ENCODE measurements around the gene CCDC142.

Gene CCDC142

DNA sequence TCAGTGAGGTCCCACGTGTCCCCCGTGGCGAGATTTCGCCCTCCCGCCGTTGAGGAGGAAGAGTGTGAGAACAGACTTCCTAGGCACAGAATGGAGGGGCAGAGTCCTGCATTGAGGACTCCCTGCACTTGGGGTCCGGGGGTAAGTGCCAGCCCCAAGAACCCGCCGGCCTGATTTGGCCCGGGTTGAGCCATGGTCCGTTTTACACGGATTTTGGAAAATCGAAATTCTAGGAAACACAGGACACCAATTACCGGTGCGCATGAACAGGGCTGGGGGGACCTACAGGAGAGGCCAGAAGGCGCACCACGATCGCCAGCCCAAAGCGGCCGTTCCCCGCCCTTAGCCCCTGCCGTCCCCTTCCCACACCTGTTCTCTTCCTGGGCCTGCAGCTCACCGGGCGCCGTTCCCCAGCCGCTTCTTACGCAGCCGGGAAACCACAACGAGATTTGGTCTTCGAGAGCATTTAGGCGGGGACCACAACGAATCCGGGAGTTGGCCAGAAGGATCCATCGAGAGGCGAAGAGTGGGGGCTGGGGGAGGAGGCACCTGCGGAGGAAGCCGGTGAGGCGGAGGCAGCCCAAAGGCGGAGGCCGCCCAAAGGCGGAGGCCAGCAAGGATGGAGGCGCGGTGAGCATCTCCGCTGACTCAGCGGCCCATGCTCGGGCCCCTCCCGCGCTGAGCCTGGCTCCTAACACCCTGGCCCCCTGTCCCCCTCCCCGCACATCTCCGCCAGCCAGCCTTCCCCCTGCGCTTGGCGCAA is 31.0 kb upstream of the CCDC142 start:
- DNase-seq (ENCODE audit: low read depth), result no peak

DNA sequence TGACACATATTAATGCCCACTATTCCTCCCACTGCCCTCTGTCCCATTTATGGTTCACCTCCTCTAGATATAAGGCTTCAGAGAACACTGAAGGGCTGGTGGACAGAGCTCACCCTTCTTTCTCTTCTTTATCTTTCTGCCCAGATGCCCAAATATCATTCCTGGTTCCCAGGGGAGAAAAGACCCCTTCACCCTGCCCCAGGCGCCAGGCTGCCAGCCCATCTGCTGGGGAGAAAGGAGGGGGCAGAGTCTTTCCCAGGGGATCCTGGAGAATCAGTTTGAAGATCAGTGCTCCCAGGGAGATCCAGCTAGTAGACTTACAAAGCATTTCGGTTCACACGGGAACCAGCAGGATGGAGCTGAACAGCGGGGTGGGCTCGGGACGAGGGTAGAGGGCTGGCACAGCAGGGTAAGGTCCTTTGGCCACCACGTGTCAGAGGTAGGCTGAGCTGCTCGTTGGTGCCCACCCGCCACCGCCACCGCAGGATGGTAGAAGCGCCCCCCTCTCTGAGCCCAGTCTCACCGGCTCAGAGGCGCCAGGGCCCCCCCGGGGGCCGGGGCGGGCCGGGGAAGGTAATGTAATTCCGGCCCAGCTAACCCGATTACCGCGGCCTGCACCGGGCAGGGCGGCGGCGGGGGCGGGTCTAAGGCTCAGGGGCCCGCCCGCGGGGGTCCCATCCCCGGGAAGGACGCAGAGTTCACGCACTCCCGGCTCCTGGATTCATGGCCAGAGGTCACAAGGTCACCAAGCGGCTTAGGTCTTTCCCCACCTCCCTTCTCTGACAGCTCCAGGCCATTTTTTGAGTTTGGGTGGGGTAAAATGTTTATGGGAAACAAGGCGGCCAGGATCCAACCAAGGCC is 30.2 kb upstream of the CCDC142 start:
- DNase-seq (ENCODE audit: low read depth), result no peak

DNA sequence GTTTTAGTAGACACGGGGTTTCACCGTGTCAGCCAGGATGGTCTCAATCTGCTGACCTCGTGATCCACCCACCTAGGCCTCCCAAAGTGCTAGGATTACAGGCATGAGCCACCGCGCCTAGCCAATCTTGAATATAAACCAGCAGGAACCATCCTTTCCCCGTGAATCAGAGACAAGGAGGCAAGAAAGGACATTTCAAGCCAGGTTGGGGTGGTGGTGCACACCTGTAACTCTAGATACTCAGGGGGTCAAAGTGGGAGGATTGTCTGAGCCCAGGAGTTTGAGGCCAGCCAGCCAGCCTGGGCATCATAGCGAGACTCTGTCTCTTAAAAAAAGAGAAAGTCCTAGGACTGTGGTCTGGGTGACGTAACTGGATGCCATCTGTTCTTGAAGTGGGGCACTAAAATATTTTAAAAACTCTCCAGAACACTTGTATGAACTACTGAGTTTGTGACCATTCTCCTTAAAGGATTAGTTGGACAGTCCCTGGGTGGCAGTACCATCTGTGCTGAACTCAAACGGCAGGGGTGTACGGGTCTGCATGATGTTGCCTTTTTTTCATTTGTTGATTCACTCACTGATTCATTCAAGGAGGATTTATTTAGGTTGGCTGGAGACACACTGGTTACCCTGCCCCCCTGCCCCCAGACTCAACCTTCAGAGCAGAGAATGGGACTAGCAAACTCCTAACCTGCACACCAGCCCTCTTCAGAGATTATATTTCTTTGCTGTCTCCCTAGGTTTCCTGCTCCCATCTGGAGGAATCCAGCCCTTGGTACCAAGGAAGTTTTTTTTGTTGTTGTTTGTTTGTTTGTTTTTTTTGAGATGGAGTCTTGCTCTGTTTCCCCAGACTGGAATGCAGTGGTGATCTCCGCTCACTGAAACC is 28.5 kb upstream of the CCDC142 start:
- no peak for DNase-seq (ENCODE audit: low read depth)

DNA sequence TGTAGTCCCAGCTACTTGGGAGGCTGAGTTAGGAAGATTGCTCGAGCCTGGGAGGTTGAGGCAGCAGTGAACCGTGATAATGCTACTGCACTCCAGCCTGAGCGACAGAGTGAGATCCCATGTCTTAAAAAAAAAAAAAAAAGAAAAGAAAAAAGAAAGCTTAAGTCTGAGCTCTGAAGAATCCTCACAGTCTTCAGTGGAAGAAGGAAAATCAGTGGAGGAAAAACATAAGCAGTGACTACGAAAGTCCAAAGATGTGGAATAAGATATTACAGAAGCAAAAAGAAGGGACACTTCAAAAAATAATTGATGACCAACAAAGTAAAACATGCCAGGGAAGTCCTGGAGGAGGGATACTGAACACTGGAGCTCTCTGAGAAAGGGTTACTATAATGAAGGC is 27.5 kb upstream of the CCDC142 start:
- no peak for DNase-seq (ENCODE audit: low read depth)

DNA sequence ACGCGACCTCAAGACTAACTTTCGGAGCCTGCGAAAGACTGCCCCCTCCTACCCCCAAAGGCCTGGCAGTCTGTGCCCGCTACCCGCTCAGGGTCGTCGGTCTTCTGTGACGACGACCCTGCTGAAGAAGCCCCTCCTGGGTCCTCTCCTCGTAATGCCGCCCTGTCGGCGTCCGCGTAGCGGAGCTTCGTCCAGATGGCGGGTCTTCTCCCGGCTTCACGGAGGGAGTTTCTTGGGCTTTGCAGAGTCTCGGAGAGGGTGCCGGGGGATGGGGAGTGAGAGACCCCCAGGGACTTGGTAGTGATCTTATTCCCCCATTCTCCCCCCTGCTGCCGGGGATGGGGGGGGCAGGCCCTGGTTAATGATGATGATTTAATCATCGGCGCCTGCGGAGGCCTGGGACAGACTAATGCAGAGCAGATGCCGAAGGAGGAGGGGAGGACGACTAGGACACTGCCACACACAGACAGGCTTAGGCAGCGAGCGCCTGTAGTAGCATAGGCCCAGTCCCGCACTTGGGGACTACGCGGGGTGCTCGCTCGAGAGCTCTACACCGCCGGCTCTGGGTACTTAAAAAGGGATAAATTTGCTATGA is 25.2 kb upstream of the CCDC142 start:
- DNase-seq (ENCODE audit: low read depth), result no peak

DNA sequence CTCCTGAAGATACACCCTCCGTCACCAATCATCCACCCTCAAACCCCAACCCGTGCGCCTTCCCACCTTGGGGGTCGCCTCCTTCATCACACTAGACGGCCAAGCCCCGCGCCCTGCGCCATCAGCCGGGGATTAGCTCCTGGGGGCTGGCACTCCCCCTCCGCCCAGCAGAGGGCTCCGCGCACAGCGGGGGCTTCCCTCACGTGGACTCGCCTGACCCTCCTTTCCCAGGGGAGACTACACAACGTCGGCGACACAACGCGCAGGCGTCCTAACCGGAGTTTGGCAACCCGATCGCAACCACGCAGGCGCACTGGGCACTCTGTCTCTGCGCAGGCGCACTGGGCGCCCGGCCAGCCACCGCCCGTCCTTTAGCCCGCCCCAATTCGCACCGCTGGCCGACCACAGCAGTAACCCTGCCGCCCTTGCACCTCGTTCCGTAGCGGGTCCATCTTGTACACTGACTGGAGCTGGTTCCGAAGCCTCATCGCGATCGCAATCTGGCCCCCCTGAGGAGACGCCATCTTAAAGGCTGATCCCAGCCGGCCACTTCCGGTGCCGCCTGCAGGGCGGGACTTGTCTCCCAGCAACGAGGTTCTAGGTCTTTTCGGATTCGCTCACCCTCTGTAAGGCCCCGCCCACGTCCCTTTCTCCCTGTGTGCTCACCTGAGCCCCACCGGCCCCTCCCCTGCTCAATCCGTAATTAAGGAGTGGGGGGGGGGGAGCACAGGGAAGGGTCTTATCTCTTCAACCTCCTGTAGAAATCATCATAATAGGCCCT is 24.5 kb upstream of the CCDC142 start, which contains the start of gene PCGF1:
PCGF1 (minus strand) TSS at position 551 of the 781 bp plus-strand sequence; CDS start at position 524, 27 bp downstream.
- peak; percentile 95 for DNase-seq (ENCODE audit: low read depth)

DNA sequence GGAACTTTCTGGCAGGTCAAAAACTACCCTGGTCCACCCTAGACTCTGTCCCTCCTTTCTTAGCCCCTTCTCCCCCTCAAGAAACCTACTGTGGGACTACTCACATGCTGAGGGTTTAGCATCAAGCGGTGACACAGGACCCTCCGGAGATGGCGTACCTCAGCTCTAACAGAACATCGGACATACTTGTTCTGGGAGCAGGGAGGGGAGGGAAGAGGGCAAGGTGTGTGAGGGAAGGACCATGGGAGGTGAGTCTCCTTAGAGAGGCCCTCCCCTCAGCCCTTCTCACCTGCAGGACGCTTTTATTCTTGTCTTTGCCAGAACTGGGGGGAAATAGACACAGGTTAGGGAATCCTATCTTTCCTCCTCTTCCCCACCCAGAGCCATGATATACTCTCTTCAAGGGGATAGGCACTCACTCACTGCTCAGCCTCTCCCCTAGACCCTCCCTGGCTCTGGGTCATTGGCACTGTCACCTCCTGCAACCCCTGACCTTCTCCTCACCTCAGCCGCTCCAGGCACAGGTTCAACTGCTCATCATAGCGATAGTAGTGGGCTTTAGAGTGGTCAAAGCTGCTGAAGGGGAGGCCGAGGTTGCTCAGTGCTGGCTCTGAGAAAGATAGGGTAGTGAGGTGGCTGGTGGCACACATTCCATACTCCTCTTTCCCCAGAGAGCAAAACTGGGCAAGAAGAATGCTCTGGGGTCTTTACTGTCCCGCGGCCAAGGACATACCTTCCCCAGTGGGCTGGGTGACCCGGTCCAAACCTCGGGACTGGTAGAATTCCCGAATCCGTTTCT is 22.8 kb upstream of the CCDC142 start:
- DNase-seq (ENCODE audit: low read depth), result no peak

DNA sequence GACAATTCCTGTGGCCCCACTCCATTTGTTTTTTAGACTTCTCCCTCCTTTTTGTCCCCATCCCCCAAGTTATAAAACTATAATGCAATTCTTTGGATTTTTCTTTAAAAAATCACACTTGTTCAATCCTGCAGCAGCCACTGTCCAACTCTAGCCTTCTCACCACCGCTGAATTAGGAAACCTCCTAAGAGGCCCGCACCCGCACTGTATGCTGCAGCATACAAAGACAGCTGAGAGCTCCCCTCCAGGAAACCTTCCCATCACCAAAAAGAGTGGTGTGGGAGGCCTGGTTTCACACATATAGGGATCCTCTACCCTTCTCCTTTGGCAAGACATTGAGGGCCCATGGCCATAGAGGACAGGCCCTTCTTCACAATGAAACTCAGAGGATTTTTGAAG is 21.8 kb upstream of the CCDC142 start:
- no peak for DNase-seq (ENCODE audit: low read depth)

DNA sequence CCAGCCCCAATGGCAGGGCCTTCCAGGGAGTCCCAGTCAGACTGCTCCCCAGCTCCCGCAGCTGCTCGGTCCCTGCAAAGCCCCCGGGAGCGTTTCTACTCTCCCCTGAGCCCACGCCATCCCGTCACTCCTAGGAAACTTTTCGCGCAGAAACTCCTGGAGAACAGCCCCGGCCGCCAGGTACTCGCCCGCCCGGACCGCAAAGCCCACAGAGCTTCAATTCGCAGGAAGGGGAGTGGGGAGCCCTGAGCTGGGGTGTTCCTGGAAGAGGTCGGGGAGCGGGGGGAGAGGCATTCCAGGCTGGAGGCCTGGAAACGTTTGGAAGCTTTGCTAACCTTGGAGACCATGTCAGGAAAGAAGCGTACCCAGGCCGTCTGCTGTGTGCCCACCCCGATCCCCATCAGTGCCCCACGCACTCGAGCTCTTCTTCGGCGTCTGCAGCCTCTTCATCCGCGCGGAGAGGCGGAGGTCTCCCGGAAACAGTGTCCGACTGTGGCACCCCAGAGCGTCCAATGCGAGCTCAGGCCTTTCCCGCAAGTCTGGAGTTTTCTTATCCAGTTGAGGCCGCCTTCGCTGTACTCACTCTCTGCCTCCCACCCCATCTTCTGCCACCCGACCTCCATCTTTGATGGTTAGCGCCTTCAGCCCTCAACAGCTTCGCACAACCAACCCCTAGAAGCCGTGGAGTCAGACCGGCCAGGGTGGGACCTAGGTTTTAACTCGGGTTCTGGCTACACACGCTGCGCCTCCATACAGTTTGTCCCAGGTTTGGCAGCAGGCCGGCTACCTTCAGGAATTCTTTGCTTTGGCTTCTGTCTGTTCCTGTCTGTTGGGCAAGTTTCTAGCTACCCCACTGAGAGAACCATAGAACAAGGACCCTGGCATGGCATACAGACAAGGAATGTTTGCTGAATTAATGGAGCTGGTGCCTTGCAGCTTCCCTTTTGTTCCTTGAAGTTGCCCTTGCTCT is 21.0 kb upstream of the CCDC142 start:
- no peak for DNase-seq (ENCODE audit: low read depth)

DNA sequence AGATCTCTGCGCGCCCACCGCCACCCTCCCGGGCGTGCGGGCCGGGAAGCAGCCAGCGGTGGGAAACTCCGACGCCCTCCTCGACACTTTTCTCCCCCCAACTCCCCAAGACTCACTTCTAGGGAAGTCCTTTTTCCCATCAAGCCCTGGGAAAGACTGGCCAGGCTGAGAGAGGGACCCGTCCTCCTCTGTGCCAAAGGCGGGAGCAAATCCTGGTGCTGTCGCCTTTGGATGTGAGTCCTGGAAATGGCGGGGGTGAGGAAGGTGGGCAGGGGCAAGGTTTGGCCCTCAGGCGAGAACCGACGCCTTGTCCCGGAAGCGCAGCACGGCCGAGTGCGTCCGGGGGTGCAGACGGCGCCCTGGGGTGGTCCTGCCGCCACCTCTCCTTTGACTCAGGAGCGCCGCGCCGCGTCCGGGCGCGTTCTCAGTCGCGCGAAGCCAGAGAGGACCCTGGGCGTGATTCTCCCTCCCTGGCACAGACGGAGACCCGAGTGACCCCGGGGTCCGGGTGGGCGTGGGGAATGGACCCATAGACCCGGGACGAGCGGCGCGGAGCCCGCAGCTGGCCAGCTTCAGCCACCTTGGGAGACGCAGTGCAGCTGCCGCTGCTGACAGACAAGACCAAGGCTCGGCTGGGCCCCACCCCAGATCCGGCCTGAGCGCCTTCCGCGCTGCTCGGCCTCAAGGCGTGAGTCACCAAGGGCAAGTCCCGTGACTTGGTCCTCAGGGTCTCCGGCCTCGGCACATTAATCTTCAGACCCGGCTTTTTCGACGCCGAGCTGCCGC is 20.1 kb upstream of the CCDC142 start:
- no peak for DNase-seq (ENCODE audit: low read depth)

DNA sequence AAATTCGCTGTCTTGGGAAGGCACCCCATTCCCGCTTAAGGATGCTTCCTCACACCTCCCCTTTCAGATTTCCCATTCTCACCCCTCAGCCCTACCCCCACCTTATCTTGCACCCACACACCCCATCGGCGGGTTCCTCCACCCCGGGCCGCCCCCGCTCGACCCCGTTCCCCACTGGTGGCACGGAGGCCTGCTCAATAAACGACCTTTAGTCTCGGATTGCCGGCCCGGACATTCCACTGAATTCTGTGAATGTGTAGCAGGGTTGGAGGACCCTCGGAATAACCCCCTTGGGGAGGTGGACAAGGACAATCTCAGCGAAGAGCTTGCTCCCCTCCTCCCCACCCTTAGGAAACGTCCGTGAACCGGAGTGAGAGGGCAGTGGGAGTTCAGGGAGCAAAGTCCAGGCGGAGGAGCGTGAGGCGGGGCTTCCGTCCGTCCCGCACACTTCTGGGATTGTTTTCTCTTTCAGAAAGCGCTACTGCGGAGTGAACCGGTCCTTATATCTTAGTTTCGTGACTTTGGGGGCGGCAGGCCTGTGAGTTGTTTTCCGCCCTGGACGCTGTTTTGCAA is 19.4 kb upstream of the CCDC142 start:
- DNase-seq (ENCODE audit: low read depth), result no peak

DNA sequence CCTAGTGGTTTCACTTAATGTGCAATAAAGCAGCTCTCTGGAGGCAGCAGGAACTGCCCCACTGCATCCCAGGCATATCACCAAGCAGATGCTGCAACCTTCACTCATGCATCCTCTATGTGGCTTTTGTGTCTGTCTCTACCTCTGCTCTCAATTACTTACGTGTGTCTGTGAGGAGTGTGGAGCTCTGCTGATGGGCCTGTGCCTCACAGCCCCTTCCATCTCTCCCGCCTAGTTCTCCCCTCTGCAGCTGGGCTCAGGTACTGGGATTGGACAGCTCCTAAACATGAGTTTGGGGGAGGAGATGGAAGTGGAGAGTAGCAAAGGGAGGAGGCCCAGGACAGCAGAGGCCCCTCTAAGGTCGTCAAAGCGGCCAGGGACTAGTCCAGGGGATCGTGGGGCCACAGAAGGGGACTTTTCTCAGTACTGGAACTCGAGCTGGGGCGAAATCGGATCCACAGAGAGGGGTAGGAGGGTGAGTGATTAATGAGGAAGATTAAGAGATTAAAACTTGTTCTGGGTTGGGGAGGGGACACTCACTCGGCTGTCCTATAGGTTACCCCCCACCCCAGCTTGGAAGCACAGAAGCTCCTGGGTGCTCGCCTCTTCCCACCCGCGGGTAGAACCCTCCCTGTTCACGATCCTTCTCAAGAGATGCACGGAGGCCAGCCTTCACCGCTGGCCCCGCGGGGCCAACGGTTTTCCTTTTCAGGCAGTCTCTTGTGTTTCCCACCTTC is 18.7 kb upstream of the CCDC142 start:
- no peak for DNase-seq (ENCODE audit: low read depth)

DNA sequence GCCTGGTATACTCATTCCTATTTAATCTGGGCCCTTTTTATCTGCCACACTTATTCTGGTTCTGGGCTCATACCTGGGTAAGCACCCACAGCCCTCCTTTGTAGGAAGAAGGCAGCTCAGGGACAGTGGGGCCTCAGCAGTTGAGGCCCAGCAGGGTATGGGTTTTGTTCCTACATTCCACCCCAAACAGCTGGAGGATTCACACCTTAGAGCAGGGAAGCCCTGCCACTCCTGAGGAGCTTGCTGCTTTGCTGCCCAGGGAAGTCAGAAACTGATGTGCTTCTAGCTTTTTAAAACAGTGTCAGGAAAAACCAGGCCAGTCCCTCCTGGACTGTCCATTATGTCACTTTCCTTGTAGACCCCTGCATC is 17.8 kb upstream of the CCDC142 start:
- no peak for DNase-seq (ENCODE audit: low read depth)

DNA sequence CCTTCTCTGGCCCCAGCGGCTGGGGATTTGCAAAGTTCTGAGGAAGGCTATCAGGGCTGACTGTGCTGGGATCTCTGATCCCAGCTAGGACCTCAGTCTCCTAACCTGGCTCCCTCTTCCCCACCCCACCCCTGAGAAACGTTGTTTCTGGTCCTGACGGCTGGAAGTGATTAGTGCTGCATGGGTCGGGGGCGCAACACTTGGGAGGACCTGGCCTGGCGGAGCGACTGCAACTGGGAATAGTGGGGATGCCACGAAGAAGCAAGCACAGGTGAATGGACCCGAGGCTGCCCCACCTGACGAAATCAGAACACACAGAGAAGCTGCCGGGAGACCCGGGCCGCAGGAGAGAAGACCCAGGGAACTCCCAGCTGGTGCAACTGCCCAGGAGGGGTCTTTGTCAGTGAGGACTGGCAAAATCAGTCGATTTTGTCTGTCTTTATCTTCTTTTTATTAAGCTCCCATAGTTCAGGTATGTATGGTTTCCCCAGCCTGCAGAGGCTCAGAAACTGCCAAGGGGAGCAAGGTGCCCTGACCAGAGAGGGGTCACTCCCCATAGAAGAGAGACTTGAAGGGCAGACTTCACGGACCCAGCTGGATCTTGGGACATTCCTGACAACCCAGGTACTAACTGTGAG is 17.3 kb upstream of the CCDC142 start:
- no peak for DNase-seq (ENCODE audit: low read depth)

DNA sequence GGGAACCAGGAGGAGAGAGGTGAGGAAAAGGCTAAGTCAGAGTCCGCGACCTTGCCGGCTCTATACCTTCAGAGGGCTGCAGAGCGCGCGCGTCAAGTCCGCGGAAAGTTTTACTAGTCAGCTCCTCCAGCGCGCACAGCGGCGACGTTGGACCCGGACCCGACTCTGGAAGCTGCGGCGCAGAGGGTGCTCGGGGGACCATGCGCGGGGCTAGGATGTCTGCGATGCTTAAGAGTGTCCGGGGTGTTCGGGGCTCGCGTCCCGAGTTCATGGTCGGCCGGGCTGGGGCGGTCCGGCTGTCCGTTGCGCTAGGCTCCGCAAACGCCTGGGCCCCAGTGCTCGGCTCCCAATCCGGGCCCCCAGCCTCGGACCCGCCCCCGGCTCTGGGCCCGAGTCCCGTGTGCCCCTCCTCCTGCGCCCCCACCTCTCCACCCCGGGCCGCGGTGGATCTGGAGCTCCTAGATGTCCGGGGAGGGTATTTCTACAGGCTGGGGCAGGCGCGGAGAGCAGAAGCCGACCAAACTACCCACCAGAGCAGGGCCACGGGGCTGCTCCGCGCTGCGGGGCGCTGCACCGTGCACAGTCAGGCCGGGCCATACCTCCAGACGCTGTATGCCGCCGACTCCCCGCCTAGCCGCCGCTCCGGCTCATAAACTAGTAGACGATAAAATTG is 16.6 kb upstream of the CCDC142 start, which contains the start of gene LBX2:
LBX2 (minus strand) TSS at position 337 of the 673 bp plus-strand sequence; CDS start at position 271, 66 bp downstream.
- DNase-seq (ENCODE audit: low read depth), result no peak

Measured in stimulated activated CD8-positive, alpha-beta memory T cell treated with anti-CD3 and anti-CD28 coated beads, Interleukin-15, amount 100 ng/mL, for 24 hours (primary cell).